HG02970 (cell line): Measurements from ENCODE around the gene VPS52.
"Not testable (repeated sequence)": the region's sequence is repeated elsewhere in the genome, so short reads cannot be mapped to it uniquely, and the experiment has no call there.

Experiments
- ATAC-seq: cut with Tn5 transposase; IDR thresholded peaks from one replicate; pipeline ENCODE4 v1.9.1; 2021; ENCODE audit warnings: mild to moderate bottlenecking, moderate library complexity, moderate number of reproducible peaks; ENCODE audit not compliant: unreplicated experiment, low FRiP score

VPS52 gene

DNA sequence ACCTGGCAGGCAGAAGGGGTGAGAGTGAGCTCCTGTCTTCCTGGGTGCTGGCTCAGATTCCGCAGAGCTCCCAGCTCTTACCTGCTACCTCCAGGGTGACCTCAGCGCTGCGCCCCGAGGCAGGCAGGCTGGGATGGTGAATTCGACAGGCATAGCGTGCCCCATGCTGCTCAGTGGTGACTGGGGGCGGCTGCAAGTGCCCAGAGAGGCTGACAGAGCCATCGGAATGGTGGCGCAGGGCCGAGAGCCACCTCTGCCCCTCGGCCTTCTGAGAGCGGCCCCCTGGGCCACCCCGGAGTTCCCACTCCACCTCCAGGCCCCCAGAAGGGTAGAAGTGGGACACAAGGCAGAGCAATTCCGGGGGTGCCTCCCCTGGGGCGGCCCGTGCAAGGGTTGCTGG lies 32.5 kb upstream of the VPS52 start:
- ATAC-seq: no peak

DNA sequence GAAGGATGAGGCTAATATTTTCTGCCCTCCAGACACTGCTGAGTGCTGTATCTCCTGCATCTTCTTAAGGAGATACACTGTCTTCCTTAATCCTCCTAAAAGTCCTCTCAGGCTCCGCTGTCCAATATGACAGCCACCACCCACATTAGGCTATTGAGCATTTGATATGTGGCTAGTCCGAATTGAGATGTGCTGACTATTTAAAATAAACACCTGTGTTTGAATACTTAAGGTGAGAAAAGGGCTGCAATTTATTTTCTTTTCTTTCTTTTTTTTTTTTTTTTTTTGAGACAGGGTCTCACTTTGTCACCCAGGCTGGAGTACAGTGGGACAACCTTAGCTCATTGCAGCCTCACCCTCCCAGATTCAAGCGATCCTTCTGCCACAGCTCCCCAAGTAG lies 30.2 kb upstream of the VPS52 start:
- no peak for ATAC-seq

DNA sequence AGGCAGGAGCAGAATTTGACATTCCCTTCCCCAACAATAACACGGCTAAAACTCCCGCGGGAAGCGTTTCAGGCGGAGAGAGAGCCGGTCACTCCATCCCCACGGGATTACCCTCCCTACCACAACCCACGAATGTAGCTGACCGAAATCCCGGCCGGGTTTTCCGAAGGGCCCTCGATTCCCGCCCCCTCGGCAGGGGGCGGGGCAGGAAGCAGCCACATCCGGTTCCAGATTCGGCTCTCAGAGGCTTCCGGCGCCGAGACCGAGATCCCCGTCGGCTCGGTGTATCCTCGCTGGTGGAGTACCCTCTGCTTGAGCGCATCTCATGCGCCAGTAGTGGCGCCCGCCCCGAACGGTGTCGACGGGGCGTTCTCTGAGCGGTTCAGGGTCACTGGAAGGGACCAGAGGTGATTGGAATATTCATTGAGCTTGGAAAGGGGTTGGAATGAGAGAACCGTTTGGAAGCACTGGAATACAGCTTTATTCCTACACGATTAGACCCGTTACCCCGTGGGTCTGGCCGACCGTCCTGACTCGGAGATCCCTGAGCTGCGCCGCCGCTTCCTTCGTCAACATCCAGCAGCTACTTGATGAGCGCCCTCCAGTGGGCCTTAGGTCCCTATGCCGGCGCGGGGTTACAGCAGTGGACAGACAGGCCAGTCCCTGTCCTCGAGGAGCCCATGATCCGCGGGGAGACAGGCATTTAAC lies 27.7 kb upstream of the VPS52 start:
- peak; percentile 71 for ATAC-seq

DNA sequence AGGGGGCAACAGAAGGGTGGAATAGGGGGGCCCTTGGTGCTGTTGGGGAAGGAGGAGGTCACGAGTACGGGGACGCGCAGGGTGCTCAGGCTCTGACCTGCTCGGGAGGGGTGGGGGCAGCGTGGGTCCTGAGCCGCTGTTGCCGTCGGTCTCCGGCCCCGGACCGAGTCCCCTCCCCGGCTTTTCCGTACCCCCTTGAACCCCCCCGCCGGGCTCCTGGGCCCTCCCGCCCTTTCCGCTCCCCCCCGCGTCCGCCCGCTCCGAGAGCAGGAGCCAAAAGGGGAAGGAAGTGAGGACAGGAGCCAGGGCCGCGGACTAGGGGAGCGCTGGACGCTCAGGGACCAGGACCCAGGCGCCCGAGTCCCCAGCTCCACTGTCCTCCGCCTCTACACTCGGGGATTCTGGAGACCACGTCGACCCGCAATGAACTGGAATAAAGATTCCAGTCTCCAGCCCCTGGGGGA lies 27.1 kb upstream of the VPS52 start, which contains the start of gene RGL2:
Gene RGL2, minus strand, starts transcription at position 170 of the 464 bp plus-strand sequence. CDS start 332 bp downstream, outside the sequence.
- ATAC-seq: peak; percentile 14

DNA sequence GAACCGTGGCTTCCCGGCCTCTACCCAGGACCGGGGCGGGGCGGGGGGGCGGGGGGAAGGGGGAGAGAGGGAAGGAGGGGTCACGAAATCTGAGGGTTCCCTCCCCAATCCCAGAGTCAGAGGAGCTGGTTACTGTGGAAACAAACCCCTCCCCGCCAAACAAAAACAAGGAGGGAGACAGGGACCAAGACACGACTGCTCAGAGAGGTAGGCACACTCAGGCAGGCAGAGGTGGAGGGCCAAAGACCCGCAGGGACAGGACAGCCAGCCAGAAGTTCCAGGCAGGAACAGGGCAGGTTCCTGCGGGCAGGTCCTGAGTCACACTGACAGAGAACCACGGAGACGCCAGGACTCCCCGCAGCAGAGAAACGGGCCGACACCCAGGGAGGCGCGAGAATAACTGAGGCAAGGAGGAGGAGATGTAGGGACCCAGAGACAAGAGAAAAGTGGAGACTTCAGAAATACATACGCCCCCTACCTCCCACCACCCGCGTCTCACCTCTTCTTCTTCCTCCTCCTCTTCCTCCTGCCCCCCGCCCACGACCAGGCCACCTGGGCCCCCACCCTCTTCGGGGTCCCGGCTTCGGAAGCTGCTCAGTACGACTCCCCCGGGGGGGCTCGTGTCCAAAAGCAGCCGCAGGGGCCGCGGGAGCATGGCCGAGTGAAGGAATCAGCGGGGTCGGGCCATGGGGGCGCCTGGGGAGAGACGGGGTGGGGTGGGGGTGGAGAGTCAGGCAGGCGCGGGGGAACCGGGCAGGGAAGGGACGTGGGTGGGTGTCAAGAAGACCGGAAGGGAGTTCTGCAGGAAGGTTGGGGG lies 26.5 kb upstream of the VPS52 start:
- ATAC-seq: no peak

DNA sequence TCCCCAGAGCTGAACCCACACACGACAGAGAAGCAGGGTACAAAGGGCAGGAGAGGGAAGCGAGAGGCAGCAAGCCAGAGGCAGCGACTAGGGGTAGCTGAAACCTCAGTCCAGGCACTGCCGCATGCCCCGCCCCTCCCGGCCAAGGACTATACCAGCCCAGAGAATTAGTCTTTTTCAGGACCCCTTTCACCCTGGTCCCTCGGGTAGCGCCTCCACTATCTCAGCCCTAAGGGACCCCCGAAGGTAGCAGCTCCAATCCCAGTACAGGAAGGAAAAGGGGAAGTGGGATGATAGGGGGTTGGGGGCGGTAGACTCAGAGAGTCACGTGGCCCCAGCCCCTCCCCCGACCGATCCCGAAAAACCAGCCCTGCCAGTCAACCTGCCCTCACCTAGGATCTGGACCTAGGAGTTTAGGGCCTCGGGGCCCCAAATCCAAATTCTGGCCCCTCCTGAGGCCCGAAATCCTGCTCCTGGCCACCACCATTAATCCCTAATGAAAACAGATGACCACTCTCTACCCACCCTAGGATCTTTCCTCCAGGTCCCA lies 25.8 kb upstream of the VPS52 start:
- ATAC-seq: no peak

DNA sequence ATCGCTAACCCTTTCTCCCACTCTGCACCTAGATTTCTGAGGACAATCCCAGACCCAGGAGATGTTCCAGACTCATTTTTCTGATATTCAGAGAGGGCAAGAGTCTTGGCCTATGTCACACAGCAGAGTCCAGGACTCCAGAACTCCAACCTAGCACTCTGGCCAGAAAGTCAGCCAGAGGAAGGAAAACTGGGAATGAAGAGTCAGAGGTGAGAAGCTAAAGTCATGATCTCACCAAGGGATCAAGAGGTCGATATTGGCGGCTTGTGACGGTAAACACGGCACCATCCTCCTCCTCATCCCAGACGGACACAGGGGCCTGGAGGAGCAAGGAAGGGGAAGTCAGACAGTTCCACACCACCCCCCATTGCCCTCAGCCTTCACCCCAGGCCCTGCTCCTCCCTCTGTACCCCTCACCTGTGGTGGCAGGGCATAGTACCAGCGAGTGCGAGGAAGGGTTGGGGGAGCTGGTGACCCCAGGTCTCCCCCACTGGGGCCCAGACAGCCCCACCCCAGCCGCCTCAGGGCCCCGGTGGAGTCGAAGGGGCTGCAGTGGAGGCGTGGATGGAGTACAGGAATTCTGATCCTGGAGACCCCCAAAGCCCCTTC lies 25.2 kb upstream of the VPS52 start:
- no peak for ATAC-seq

DNA sequence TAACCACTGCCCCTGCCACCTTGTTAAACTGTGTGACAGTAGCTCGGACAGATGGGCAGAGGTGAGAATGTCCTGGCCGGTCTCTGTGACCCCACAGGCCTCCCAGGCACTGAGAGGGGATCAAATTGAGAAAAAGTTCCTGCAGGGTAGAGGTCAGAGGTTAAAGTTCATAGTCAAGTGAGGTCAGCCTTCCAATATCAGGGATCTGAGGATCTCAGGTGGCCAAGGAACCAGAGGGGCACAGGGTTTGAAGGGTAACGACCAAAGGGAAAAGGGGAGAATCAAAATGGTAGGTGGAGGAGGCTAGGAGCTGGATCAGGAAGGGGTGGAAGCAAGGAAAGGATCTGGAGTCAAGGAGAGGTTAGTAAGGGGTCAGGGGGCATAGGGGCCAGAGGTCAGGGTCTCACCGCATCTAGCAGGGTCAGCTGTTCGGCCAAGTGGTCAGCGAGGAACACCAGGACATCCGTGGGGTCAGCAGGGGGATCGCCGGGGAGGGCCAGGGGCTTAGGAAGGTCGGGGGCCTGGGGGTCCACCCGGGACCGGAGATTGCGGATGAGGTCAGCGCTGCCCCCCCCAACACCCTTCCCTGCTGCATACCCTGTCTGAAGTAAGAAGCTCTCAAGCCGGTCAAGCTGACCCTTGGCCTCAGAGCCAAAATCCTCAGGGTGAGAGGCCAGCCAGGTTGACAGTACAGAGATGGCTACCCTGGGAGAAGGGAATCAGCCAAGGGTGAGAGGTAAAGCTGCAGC lies 24.1 kb upstream of the VPS52 start:
- ATAC-seq: no peak

DNA sequence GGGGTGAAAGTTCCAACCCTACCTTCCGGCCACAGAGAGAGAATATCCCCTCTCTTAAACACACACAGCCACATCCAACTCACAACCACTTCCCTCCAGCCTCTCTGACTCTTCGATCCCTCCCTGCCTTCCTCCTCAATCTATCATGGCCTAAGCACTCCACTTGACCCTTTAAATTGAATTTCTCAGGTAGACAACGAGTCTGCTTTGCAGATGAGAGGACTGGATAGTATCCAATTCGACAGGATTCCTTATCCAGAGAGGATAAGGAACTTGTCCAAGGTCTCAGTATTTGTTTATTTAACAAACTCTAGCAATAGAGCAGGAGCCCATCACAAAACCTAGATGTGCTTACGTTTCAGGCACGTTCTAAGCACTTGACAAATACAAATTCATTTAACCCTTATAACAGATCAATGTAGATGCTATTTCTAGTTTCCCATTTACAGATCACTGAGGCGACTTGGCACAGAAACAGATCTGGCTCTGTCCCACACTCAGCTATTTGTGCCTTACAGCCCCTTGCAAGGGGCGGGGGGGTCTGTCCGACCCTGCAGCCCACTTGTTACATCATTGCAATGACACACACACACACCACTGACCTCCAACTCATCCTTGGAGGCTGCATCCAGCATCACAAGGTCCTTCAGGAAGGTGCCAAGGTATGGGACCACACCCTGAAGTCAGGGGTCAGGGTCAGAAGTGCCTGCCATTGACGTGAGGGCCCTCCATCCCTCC lies 22.6 kb upstream of the VPS52 start:
- no peak for ATAC-seq

DNA sequence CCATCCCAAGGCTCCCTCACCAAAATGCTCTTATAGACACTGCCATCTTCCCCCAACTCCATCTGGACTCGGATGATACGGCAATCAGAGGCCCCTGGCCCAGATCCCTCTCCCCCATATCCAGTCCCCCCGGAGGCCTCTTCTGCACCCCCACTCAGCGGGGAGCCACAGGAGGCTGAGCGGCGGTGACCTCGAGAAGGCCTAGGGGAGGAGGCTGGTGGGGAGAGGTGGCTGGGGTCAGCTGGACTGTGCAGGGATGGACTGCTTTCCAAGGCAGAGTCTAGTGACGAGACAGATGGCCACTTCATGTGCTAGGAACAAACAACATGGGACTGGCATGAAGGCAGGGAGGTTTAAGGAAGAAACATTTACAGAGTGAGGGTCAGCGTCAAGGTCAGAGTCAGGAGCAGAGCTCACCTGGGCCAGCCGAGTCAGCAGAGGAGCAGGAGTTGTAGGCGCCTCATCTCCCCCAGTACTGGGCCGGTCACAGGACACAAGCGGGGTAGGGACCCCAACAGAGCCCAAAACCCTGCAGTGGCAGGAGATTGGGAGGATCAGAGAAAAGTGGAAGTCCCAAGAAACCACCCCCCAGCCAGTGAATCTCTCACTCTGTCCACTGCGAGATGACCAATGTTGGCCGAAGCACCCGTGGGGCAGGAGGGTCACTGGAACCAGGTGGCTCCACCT lies 21.5 kb upstream of the VPS52 start:
- no peak for ATAC-seq

DNA sequence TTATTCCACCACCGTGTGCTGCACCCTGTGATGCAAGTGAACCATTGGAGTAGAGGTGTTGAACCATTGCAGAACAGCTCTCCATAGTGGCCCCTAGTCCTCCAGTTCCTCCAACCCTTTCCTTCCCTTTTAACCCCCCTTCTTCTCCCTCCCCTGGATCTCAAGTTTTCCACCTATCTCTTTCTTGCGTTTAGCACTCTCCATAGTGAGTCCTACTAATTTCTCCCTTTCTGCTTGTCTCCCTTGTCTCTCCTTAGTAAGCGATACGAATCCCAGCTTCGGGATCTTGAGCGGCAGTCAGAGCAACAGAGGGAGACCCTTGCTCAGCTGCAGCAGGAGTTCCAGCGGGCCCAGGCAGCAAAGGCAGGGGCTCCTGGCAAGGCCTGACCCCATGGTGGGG lies 18.8 kb upstream of the VPS52 start:
- no peak for ATAC-seq

DNA sequence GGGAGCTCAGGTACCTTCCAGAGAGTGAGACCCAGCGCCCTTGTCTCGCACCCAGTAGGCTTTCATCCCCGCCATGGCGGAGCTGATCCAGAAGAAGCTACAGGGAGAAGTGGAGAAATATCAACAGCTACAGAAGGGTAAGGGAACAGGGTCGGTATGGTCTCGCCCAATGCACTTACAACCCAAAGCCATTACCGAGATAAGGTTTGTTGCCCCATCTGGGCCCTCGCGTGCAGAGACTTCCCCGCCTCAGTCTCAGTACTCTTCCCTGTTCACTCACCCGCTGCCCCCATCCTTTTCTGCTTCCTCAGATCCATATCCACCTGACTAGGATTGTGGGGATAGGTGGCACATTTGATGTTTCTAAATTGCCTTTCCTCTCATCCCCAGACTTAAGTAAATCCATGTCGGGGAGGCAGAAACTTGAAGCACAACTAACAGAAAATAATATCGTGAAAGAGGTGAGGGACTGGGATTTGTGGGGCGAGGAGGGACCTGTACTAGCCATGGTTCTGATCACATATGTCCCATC lies 18.2 kb upstream of the VPS52 start:
- no peak for ATAC-seq

DNA sequence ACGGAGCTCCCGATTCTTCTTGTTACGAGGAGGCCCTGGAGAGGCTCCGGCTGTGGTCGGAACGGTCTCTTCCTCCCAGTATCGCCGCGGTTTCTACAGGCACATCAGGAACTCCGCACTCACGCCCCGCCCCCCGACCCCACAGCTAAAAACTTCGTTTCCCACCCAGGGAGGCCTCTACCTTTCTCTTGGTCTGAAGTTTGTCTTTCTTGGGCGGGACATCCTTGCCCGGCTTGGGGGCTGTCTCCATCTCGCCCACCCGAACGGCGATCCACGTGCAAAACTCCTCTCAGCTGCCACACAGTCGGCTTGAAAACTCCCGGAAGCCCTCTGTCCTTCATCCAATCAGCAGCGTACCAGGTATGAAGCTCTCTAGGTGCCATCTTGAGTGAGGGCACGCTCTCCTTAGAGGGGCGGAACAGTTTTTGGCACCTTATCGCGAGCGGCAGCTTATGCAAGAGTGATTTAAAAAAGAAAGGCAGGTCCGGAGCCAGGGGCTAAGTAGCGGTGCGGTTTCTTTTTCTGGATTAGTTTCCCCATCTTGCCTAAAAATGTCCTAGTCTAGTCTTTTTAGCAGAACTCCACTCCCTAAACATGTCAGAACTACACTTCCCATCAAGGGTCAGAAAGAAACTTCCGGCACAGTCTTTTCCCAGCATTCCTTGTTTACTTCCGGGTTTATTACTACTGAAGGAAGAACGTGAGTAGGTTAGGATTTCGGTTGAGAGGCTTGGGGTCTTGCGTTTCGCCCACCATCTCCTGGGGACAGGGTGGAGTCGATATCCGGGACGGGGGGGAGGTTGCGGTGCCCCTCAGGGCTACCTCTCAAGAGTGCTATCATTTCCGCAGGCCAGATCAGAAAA lies 17.5 kb upstream of the VPS52 start, which contains the start of the genes PFDN6 and WDR46:
Gene PFDN6, plus strand, starts transcription at position 681 of the 863 bp plus-strand sequence. CDS start 256 bp downstream, outside the sequence.
Gene WDR46, minus strand, starts transcription at position 319 of the 863 bp plus-strand sequence. Its CDS starts 69 bp downstream, at position 250.
- peak; percentile 78 for ATAC-seq

DNA sequence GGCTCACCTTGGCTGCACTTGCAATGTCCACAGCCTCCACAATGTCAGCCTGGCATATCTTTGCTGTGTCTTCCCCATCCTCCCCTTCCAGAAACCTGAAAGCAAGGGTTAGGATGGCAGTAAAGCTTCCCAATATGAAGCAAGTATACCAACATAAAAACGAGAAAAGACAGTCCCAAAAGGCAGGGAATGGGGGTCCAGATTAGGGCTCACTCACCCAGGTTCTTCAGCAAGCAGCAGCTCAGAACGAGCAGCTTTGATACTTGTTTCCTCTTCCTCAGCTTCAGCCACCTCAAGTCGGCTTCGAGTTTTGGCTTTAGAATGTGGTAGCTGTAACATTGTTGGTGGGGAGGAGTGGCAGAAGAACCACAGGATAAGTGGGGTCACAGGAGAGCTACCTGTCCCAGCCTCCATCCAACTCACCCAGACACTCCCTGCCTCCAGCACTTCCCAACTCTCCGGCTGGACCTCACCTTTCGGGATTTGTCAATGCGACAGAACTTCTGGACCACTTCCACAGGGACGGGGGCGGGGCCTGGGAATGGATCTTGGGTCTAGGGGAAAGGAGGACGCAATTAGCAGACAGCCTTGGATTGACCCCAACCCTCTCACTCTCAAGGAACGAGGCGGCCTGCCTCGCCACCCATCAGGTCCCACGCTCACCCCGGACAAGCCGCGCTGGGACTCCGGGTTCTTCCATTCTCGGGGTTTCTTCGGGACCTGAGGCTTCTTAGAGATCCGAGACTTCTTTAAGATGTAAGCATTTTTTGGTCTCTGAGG lies 16.7 kb upstream of the VPS52 start:
- ATAC-seq: peak; percentile 15

DNA sequence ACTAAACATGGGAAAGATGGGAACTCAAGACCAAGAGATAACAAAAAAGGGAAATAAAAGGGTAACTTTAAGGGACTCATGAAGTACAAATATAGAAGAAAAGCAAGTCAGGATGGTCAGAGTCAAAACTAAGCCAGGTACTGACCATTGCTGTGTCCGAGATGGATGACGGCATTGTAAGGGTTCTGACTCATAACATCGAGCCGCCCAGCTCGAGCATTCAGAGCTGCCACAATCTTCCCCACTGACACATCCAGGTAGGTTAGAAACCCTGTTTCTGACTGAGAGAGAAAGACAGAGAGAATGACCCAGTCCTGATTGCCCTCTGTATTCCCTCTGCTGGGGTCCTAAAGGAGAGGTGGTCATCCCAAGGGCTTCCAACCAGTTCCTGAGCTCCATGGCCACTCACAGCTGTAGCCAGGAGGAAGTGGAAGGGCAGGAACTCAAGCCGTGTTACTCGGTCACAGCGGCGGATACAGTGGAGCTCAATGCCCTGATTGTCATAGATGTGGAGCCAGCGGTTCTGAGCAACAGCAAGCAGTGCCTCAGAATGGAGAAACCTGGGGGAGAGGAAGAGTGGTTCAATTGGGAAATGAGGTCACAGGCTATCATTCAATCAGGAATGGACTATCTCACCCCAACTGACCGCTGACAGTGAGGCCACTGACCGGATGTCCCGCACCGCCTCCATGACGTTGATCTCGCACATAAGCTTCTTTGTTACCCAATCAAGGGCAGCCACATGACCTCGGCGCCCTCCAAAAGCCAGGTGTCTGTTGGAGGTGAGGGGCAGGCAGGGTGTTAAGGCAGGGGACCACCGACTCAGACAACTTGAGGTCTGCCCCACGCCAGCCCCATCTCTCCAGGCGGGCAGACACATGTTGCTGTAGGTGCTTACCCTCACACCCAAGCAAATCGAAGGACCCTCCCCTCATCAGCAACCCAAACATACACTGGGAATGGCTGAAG lies 15.6 kb upstream of the VPS52 start:
- no peak for ATAC-seq

DNA sequence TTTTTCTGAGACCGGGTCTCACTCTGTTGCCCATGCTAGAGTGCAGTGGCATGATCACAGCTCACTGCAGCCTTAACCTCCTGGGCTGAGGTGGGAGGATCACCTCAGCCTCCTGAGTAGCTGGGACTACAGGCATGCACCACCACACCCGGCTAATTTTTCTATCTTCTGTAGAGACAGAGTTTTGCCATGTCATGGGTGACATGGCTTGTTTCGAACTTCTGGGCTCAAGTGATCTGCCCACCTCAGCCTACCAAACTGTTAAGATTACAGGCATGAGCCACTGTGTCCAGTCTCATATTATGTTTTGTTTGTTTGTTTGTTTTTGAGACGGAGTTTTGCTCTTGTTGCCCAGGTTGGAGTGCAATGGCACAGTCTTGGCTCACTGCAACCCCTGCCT lies 13.5 kb upstream of the VPS52 start:
- not testable (repeated sequence) for ATAC-seq
